ENCODE measurements around the gene REPS1. TPM values are rescaled to one million over a fixed set of nuclear protein-coding genes. Genes with fewer than 3 reads are reported as not detected.

The REPS1 gene
- total and polyA plus RNA-seq, 2 of the 13 experiments (the other 11 are each of a cell fraction or from before 2014, with no cell fraction given): 36.4 to 38.3 TPM

- Histone ChIP-seq H2AFZ (ENCODE audit: low read length) (no peak overlapping the region), H3K27ac (ENCODE audit: extremely low read length, insufficient read depth, low read length) (no peak overlapping the region), H3K36me3 (replicated peaks in 1 of 2; ENCODE audit: control insufficient read depth in 1 of 2, insufficient read depth in 2 of 2, low read length in 2 of 2) (no peaks in the 10 kb centered on the region), H4K20me1 (ENCODE audit: insufficient read depth, low read length) (no peaks in the 10 kb centered on the region; the same call in 1 of the 2 replicates), H3K4me2 (ENCODE audit: low read depth, low read length) (no peak overlapping the region), H3K4me3 (replicated peaks in 1 of 3; ENCODE audit: insufficient read depth in 1 of 3, low read depth in 2 of 3, low read length in 3 of 3) (no peak overlapping the region), H3K4me1 (ENCODE audit: insufficient read depth, low read length) (peaks cover 6% of the 10 kb centered on the region), H3K9ac (ENCODE audit: insufficient read depth, low read depth, low read length) (no peak overlapping the region), H3K9me3 (ENCODE audit: low read length) (no peaks in the 10 kb centered on the region), H3K79me2 (ENCODE audit: insufficient read depth, low read length) (peaks cover 77% of the 10 kb centered on the region), H3K27me3 (ENCODE audit: control insufficient read depth in 1 of 2, insufficient read depth in 2 of 2, low read length in 2 of 2) (no peaks in the 10 kb centered on the region)
- ChIA-PET CTCF (ENCODE audit: low intra/inter-chr PET ratio, low total read pairs) (no interaction called here), POLR2A (no interaction called here)
- intact Hi-C loops (cut with micrococcal nuclease; ENCODE audit: unreplicated experiment): no loop called here
- no peak for ATAC-seq
- no peak for DNase-seq (ENCODE audit: low spot score)
- no TSS peak for BruUV-seq (replicated peaks)
- WGBS (ENCODE audit: low lambda C conversion rate): 97% methylated on average over 4 of the region's 4 CpGs
- FAIRE-seq: no peak
- in situ Hi-C loops (cut with HindIII; ENCODE audit: extremely low pct_ligation_motif_present, low pct_unique_long_range_greater_than_20kb): no loop called here
- TF ChIP-seq KAT7 (CRISPR knock-in tag; IDR thresholded peaks at IDR 0.05; ENCODE audit: borderline replicate concordance) (no peak), MNT (IDR thresholded peaks at IDR 0.05) (no peak), GRHL1 (CRISPR knock-in tag; conservative IDR thresholded peaks at IDR 0.05) (no peak), ZNF30 (CRISPR knock-in tag; IDR thresholded peaks at IDR 0.05) (no peak), HNF1A (IDR thresholded peaks at IDR 0.05; ENCODE audit: low read depth) (no peak), HNF1A (CRISPR knock-in tag; IDR thresholded peaks at IDR 0.05; ENCODE audit: borderline replicate concordance) (no peak), ARID3A (IDR thresholded peaks at IDR 0.05; ENCODE audit: low read depth, low read length) (no peak), STAG1 (CRISPR knock-in tag; IDR thresholded peaks at IDR 0.05) (no peak), THAP11 (CRISPR knock-in tag; IDR thresholded peaks at IDR 0.05) (no peak), ZNF616 (CRISPR knock-in tag; IDR thresholded peaks at IDR 0.05; ENCODE audit: low read depth) (no peak), ZNF276 (CRISPR knock-in tag; IDR thresholded peaks at IDR 0.05; ENCODE audit: low read depth) (no peak), CBFB (CRISPR knock-in tag; IDR thresholded peaks at IDR 0.05) (no peak), ZC3H4 (CRISPR knock-in tag; IDR thresholded peaks at IDR 0.05; ENCODE audit: borderline replicate concordance) (no peak), BRCA1 (CRISPR knock-in tag; IDR thresholded peaks at IDR 0.05) (no peak)
These were observed 22.7 kb downstream of the REPS1 start for GRCh38 chr6:138965291-138965874.
